ENCODE measurements around the gene BBOX1.
"Not testable (repeated sequence)": the region's sequence is repeated elsewhere in the genome, so short reads cannot be mapped to it uniquely, and the experiment has no call there.

The BBOX1 gene

GRCh38 chr11:27040302-27041115 lies at the start of gene BBOX1:
TSS of gene BBOX1 (plus strand) at chr11:27040815. CDS start at chr11:27055431, 14,616 bp downstream.
- no peak for DNase-seq

GRCh38 chr11:26992031-26992541 lies 48.5 kb upstream of the BBOX1 start:
- no peak for DNase-seq

- DNase-seq: no peak
Measured at GRCh38 chr11:26993965-26994457, 46.6 kb upstream of the BBOX1 start, which contains the start of gene FIBIN. TSS of gene FIBIN (plus strand) at chr11:26994112. CDS start at chr11:26994527, 415 bp downstream.

GRCh38 chr11:26994631-26995095 lies 46.0 kb upstream of the BBOX1 start:
- no peak for DNase-seq

- no peak for DNase-seq
Measured at GRCh38 chr11:26995701-26996460, 44.7 kb upstream of the BBOX1 start.

- DNase-seq: no peak
Measured at GRCh38 chr11:26997378-26997777, 43.2 kb upstream of the BBOX1 start.

GRCh38 chr11:27001136-27001730 lies 39.4 kb upstream of the BBOX1 start:
- DNase-seq: not testable (repeated sequence)

GRCh38 chr11:27002431-27002830 lies 38.2 kb upstream of the BBOX1 start:
- no peak for DNase-seq

GRCh38 chr11:27002838-27003237 lies 37.8 kb upstream of the BBOX1 start:
- no peak for DNase-seq

- no peak for DNase-seq
Measured at GRCh38 chr11:27004103-27004502, 36.5 kb upstream of the BBOX1 start.

- no peak for DNase-seq
Measured at GRCh38 chr11:27008811-27009535, 31.6 kb upstream of the BBOX1 start.

- no peak for DNase-seq
Measured at GRCh38 chr11:27011560-27012233, 28.9 kb upstream of the BBOX1 start.

- no peak for DNase-seq
Measured at GRCh38 chr11:27012234-27012921, 28.2 kb upstream of the BBOX1 start.

GRCh38 chr11:27013781-27014361 lies 26.7 kb upstream of the BBOX1 start:
- DNase-seq: no peak

- DNase-seq: no peak
Measured at GRCh38 chr11:27018902-27019529, 21.6 kb upstream of the BBOX1 start.

GRCh38 chr11:27020751-27021150 lies 19.9 kb upstream of the BBOX1 start:
- DNase-seq: no peak

- DNase-seq: no peak
Measured at GRCh38 chr11:27022659-27023251, 17.9 kb upstream of the BBOX1 start.

GRCh38 chr11:27024865-27025264 lies 15.8 kb upstream of the BBOX1 start:
- no peak for DNase-seq

GRCh38 chr11:27025312-27025955 lies 15.2 kb upstream of the BBOX1 start:
- DNase-seq: no peak
